Choroid plexus epithelial cell (primary cell): ENCODE data around the gene AMOTL2.

Experiments
- DNase-seq: peaks from one replicate; pipeline ENCODE4 v3.0.0-alpha.2; 2010; ENCODE audit warnings: low read depth
- H3K4me3 ChIP-seq: 2 replicates; pipeline ENCODE4 v1.5.1; 2011; ENCODE audit warnings: low read depth, mild to moderate bottlenecking, control low read depth, low read length, moderate library complexity
- CTCF ChIP-seq: conservative IDR thresholded peaks from 2 replicates; pipeline ENCODE4 v1.5.1; 2011; ENCODE audit warnings: low read depth, mild to moderate bottlenecking, control low read depth, inconsistent platforms, low read length, moderate library complexity

The AMOTL2 gene

GRCh38 chr3:134351427-134351826, 22.8 kb downstream of the AMOTL2 start:
- no peak for TF ChIP-seq CTCF
- no peak for DNase-seq
- no peak overlapping the region for H3K4me3 ChIP-seq

GRCh38 chr3:134350861-134351311, 23.4 kb downstream of the AMOTL2 start:
- no peak for DNase-seq
- H3K4me3 ChIP-seq, result no peak overlapping the region
- TF ChIP-seq CTCF, result no peak

GRCh38 chr3:134350266-134350665, 24.0 kb downstream of the AMOTL2 start:
- no peak for DNase-seq
- TF ChIP-seq CTCF, result no peak

GRCh38 chr3:134348524-134348923, 25.7 kb downstream of the AMOTL2 start:
- H3K4me3 ChIP-seq, result no peak overlapping the region
- TF ChIP-seq CTCF, result no peak
- DNase-seq, result no peak

More at GRCh38 chr3:134350266-134350665, 24.0 kb downstream of the AMOTL2 start:
- no peak overlapping the region for H3K4me3 ChIP-seq

GRCh38 chr3:134347551-134347950, 26.7 kb downstream of the AMOTL2 start:
- no peak for TF ChIP-seq CTCF
- no peak for DNase-seq
- no peak overlapping the region for H3K4me3 ChIP-seq

- no peak for DNase-seq
- no peak for TF ChIP-seq CTCF
- H3K4me3 ChIP-seq, result no peak overlapping the region
Measured at GRCh38 chr3:134346744-134347143, 27.5 kb downstream of the AMOTL2 start.

GRCh38 chr3:134345202-134345601, 29.0 kb downstream of the AMOTL2 start:
- H3K4me3 ChIP-seq, result no peak overlapping the region
- no peak for TF ChIP-seq CTCF
- DNase-seq, result no peak
